Stimulated activated CD8-positive, alpha-beta memory T cell treated with anti-CD3 and anti-CD28 coated beads, Interleukin-7, amount 100 ng/mL, for 48 hours (primary cell): ENCODE data around the gene TMTC4.
"Not testable (repeated sequence)": the region's sequence is repeated elsewhere in the genome, so short reads cannot be mapped to it uniquely, and the experiment has no call there.

Experiments used
- DNase-seq, 2 donors: peaks; one replicate each; pipeline ENCODE4 v3.0.0-alpha.2; 2020; ENCODE audit warnings: low read depth in 1 of 2; ENCODE audit errors: extremely low read depth in 1 of 2

The TMTC4 gene

DNA sequence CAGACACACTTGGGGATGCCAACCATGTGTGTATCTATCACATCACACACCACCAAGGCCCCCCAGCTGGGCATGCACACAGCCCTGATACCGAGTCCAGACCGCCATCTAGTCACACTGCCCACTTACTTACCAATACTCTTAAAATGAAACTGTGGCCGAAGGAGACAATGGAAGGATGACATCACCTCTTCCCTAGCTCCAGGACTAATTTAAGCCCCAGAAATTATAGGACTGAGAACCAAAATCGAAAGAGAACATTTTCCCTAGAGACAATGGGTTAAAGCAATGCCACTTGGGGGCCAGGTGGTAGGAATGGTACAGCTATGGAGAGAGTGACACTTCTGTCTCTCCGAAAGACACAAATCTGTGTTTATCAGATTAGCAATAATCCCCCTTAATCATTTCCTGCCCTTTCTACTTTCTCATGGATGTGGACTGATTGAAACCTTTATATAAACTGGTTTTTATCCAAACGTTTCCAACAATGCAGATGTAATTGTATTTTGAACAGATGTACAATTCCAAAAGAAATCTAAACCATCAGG, 85.3 kb downstream of the TMTC4 start:
- DNase-seq = no peak

DNA sequence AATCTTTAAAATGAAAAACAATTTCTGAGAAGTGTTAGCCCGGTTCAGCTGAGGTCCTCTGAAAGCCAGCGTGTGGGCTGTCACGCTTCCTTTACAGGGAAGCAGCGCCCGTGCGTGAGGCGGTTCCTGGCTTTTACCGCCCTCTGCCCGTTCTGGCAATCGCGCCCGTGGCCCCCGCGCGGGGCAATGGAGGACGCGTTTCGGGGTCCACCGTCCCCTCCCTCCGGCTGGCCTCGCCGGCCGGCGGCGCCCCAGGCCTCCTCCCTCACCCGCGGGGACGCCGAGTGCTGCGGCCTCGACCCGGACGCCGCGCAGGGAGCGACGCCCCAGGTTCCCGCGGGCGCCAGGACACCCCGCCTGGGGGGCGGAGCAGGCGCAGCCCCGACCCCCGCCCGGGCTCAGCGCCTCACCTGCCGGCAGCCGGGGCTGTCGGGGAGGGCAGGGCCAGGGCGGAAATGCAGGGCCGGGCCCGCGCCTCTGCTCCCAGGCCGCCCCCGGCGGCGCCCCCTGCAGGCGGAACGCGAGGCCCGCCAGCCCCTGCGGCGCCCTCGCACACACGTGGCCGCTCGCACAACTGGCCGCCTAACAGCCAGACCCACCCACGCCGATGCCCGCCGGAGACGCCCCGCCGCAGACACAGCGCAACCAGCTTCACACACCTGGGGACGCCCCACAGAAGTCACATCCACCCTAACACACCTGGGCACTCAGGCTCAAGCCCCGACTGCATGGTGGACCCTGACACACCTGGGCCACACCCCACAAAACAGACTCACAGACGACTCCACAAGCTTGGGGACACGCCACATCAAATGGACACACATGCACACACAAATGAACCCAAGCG, 86.0 kb downstream of the TMTC4 start, which contains the start of gene GGACT:
GGACT (minus strand) TSS at position 459 of the 847 bp plus-strand sequence. CDS start 56,198 bp downstream, outside the sequence.
- DNase-seq = peak; percentile 72 to 78

DNA sequence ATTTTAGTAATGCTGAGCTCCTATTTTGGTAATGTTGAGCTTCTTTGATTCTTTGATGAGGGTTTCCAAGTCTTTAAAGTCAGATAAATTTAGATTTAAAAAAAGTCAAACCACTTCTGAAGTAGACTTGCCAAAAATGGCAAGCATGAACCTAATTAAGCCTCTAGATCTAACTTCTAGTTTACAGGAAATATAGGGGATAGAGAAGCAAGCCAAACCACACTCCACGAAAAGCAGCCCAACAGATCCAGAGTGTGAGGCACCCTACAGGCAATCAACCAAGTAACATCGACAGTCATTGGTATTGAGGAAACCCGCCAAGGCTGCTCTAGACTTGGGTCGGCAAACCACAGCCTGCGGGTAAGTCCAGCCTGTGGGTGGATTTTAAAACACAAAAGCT, 89.7 kb downstream of the TMTC4 start:
- no peak for DNase-seq

DNA sequence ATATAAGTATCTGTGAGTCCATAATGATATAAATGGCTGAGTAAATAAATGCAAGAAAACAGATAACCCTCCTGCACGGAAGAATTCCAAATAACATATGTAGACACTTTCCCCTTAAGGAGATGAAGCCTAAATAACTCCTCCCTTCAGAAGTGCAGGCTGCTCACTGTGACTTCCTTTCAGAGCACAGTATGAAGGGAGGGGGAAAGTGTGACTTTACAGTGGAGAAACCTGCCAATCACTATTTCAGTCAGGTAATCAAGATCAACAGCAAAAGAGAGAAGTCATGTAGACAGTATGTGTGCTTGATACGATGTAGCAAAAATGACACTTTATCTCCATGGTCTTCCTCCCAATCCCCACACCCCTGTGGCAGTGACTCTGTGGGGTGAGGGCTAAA, 93.1 kb downstream of the TMTC4 start:
- DNase-seq = no peak

DNA sequence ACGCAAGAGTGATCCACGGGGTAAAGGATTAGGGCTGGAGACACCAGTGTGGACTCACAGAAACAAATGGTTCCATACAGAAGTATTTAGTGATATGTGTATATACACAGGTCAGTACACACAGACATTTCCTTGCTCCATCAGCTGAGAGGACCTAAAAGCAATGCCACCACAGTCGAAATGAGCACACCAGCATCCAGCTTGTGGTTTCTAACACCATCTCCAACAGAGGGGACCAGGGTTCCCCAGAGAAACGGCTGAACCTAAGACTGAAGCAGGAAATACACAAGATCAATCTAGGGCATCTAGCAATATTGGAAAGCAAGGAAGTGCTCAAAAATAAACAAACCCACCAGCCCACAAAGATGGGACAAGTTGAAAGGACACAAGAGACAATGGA, 93.6 kb downstream of the TMTC4 start:
- DNase-seq = no peak

DNA sequence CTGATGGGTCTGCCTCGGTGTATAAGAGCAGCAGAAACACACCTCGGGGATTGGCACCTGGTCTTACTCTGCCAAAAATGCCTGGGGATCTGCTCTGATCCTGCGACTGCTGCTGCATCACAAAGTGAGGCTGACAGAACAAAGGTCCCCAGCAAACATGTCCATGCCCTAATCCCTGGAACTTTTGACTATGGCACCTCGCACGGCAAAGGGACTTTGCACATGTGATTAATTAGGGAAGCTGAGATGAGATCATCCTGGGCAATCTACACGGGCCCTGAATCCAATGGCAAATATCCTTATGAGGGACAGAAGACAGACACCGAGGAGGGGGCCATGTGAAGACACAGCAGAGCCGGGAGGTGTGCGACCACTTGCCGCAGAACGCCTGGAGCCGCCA, 94.5 kb downstream of the TMTC4 start:
- DNase-seq = no peak

DNA sequence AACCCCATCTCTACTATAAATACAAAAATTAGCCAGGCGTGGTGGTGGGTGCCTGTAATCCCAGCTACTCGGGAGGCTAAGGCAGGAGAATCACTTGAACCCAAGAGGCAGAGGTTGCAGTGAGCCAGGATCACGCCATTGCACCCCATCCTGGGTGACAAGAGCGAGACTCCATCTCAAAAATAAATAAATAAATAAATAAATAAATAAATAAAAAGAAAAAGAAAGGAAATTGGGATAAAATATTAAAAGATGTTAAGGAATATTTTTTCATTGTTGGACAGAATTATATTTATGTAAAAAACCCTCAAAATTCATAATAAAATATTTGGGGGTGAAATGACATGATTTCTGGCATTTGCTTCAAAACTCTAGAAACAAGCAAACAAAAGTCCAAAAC, 97.4 kb downstream of the TMTC4 start:
- DNase-seq = not testable (repeated sequence)

DNA sequence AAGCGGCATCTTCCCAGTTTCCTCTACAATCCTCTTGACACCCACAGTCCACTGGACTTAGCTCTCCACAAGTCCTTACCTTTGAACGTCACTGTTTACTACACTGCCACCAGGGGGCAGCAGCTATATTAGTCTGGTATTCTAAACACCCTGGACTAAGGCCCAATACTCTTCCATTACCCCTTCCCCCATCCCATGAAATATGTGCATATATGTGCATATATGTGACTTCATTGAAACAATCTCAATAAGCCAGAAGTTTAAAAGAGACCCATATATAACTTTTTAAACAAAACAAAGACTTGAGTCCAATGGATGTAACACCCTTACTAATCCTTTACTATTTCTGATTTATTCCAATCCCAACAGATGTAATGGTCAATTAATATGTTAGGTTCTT, 101.5 kb downstream of the TMTC4 start:
- DNase-seq = peak; percentile 23 to 59

DNA sequence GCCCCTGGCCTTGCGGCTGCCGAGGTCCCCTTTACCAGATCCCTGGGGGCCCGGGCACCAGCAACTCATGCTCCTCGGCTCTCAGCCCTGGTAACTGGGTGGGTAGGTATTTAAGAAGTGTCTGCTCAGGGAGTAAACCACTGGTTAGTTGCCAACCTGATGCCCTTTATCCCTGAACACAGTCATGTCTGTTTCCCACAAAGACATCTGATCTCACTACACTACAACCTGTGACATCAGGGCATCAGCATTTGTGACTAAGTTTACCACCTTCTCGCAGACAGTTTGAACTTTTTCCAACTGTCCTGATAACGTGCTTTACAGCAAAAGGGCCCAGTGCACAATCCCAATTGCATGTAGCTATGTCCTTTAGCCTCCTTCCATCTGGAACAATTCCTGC, 108.1 kb downstream of the TMTC4 start:
- DNase-seq = no peak

DNA sequence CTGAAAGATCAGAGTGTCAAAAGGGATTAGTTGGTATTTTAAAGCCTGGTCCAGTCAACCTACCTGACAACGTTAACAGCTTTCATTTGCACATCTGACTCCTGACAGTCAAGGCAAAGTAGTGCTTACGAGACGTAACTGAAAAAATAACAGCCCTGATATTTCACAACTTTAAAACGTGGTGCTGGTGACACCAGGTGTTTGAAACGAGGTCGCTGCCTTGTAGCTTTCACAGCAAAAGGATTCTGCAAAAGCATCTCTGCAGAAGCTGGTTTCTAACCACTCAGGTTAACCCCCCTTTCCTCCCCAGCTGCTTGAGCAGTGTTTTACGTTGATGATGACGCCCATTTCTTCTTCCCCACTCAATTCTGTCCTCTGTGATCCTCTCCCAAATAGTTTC, 109.3 kb downstream of the TMTC4 start:
- no peak for DNase-seq

DNA sequence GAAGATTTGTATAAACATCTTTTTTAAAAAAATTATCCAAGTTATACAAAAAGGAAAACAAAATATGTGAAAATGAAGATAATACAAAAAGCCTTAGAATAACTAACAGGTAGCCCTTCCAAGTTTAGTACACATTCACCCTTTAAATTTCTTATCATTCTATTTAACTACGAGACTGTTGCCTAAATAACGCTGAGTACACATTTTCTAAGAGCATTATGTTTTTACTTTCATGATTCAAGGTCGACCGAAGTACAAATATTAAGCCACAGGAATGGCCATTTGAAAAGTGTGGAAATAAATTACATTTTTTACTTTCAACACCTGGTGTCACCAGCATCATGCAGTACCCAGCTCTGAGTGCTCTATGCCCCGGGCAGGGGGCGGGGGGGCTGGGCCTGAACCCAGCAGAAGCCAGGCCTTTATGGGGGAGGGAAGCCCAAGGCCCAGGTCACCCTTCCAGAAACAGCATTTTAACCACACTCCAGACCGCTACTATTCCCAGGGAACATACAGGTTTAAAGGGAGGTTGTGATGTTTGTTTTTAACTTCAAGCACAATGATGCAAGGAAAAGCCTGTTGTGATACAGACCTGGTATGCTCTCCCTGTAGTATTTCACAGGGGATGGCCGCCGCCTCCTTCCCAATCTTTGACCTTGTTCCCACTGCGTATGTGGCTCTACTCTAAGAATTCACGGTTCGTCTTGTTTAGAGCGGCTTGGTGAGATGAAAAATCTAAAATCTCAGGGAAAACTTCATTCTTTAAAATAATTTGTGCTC, 110.0 kb downstream of the TMTC4 start:
- no peak for DNase-seq

DNA sequence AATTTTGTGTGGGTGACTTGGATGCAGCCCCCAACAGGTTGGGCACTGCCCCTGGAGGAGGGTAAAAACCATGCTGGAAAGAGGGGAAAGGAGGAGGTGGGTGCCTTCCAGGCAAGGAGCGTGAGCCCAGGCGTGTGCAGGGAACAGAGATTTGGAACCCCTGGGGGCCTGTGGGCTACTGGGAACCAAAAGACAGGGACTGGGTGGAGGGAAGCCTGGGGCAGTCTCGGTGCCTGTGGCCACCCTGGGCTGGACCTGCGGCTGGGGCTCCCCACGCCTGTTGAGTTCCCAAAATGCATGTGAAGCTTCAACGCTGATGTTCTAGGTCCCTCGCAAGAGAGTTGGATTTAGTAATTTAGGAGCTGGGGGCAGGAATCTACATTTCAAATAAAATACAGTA, 110.8 kb downstream of the TMTC4 start:
- DNase-seq = no peak

DNA sequence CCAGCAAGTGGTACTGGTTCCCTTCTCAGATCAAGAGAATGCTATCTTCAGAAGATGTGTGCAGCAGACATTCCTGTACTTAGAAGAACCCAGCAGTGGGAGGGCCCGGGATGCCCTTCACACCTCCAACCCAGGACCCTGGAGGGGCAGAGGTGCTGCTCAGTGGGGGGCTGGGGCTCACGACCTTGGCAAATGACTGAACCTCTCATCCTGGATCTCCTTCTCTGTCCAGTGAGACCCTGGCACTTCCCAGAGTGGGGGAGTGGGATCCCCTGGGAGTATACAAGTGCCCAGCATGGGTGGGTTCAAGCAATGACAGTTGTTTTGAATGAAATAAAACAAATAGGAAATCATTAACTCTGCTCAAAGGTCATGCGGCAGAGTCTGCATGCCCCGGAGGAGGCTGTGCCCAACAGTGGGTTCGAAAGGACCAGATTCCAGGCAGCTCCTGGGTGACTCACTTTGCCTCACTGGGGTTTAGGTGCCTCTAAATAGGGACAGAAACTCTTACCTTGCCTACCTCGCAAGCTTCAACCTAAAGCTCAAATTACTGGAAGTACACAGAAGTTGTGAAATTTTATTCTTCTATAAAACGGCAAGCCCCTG, 112.9 kb downstream of the TMTC4 start:
- no peak for DNase-seq

DNA sequence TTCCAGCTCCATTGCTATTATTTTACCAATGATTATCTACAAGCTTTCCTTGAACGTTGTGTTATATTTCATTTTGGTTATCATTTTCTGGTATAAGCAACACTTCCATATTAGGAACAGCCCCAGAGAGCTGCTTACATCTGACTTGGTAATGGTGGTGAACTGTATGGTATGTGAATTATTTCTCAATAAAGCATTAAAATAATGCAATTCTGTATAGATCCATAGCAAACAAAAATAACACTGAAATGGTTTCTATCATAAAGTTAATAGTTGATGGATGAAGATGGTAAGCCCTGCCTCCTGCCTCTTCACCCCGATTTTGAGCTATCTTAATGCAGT, 113.5 kb downstream of the TMTC4 start:
- no peak for DNase-seq

DNA sequence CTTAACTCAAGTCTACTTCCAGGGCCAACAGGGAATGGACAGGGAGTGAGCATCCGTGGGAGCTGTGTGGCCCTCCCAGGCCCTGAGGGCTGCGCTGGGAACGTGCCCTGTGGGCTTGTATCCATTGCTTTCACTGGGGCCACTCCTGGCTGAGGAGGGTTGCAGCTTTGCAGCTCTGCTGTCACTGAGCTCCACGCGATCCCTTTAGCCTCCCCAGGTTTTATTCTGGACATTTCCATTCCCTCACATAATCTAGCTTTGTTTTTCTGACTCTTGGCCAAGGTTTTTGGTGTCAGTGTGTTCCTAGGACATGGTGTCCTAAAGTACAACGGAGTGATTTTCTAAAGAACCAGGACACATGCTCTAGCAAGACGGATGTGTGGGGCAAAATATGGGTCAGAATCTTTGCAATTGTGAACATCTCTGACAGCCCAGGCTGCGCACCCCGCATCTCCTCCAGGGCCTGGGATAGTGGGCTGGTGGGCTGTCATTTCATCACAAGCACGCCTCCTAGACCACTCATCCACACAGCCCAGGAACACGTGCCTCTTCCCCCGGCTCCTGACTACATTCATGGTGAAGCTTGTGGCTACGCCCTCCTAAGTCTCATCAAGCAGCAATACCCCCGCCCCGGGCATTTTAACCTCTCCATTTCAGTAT, 114.0 kb downstream of the TMTC4 start:
- no peak for DNase-seq

DNA sequence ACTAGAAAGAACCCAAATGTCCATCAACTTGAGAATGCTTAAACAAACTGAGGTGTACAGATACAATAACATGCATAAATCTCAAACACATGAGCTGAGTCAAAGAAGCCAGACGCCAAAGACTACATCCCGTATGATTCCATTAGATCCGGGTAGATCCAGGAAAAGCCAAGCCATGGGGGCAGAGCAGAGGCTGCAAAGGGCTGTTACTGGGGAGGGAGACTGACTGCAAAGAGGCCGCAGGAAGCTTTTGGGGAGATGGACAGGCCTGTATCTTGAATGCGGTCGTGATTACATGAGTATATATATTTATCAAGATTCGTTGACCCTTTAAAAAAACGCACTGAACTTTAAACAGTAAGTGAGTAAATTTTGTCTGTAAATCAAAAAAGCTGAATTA, 114.7 kb downstream of the TMTC4 start:
- DNase-seq = no peak
